Bronchus fibroblast of lung (primary cell): ENCODE data around the gene MYCN. TPM values are rescaled to one million over a fixed set of nuclear protein-coding genes. Genes with fewer than 3 reads are reported as not detected.

Experiments used
- total RNA-seq: library from RNA; depleted of rRNA; stranded (reverse); fragments of >200 nt; gene quantifications from 2 replicates; pipeline ENCODE4 v1.2.3, GENCODE V29; 2015

Gene MYCN
- total RNA-seq = not detected in 2 replicates

GRCh38 chr2:15939854-15940660 lies at the start of gene MYCN:
Gene MYCN, plus strand, starts transcription at chr2:15940550. Its CDS starts 1,515 bp downstream, at chr2:15942065.

